K562 (cell line): ENCODE measurements around the gene NMRK2. TPM values are rescaled to one million over a fixed set of nuclear protein-coding genes. Genes with fewer than 3 reads are reported as not detected.

Experiments
- CHD1 ChIP-seq: fragments of 200-600 bp; sonication (generic); IDR thresholded peaks from one replicate; pipeline ENCODE4 v1.6.1; 2012; ENCODE audit warnings: mild to moderate bottlenecking, moderate library complexity, low read length, inconsistent platforms
- DACH1 ChIP-seq: fragments of 450-650 bp; IDR thresholded peaks from 2 replicates; pipeline ENCODE4 v1.6.1; 2018; ENCODE audit not compliant: partially characterized antibody
- DIDO1 ChIP-seq: fragments of 450-650 bp; IDR thresholded peaks from 2 replicates; pipeline ENCODE4 v1.6.1; 2016; ENCODE audit warnings: low read depth, missing biosample characterization, missing genetic modification characterization
- EGR1 ChIP-seq: fragments of 450-650 bp; conservative IDR thresholded peaks from 2 replicates; pipeline ENCODE4 v1.6.1; 2017; ENCODE audit warnings: mild to moderate bottlenecking
- ESRRA ChIP-seq: fragments of 450-650 bp; IDR thresholded peaks from 2 replicates; pipeline ENCODE4 v1.6.1; 2014; ENCODE audit warnings: low read depth, mild to moderate bottlenecking, moderate library complexity, borderline replicate concordance
- FIP1L1 ChIP-seq: fragments of 200-400 bp; formaldehyde crosslinking; IDR thresholded peaks from 2 replicates; pipeline ENCODE4 v1.6.1; 2018; ENCODE audit warnings: mild to moderate bottlenecking, low read depth, low read length; ENCODE audit not compliant: poor library complexity, severe bottlenecking
- FOS ChIP-seq: IDR thresholded peaks from 3 replicates; pipeline ENCODE4 v1.6.1; 2011; ENCODE audit not compliant: insufficient read length; ENCODE audit errors: extremely low read depth
- HIVEP1 ChIP-seq: fragments of 250-450 bp; sonication (Bioruptor Pico); IDR thresholded peaks from 2 replicates; pipeline ENCODE4 v1.4.0; 2020; ENCODE audit warnings: mild to moderate bottlenecking
- KDM5B ChIP-seq: fragments of 200-600 bp; sonication (generic); IDR thresholded peaks from 2 replicates; pipeline ENCODE4 v1.6.1; 2012; ENCODE audit warnings: low read depth, mild to moderate bottlenecking, moderate library complexity, low read length, control low read depth, inconsistent platforms; ENCODE audit not compliant: insufficient replicate concordance
- MECOM ChIP-seq: fragments of 250-450 bp; sonication (Bioruptor Pico); IDR thresholded peaks from 2 replicates; pipeline ENCODE4 v1.8.0; 2022; ENCODE audit warnings: inconsistent platforms
- MED1 ChIP-seq: sonication (generic); formaldehyde crosslinking; IDR thresholded peaks from 2 replicates; pipeline ENCODE4 v1.8.1; 2023; ENCODE audit warnings: missing genetic modification reagents, borderline replicate concordance
- RCOR1 ChIP-seq, 2 experiments: IDR thresholded peaks; 2 replicates each; pipeline ENCODE4 v1.6.1; 2012; ENCODE audit warnings: low read depth in 2 of 2, low read length in 2 of 2, borderline replicate concordance in 1 of 2, improper control_type of control experiment in 1 of 2
- RFX5 ChIP-seq: IDR thresholded peaks from 2 replicates; pipeline ENCODE4 v1.6.1; 2011; ENCODE audit warnings: low read depth, mild to moderate bottlenecking, improper control_type of control experiment, low read length
- SAP30 ChIP-seq: fragments of 200-600 bp; sonication (generic); IDR thresholded peaks from 2 replicates; pipeline ENCODE4 v1.6.1; 2012; ENCODE audit warnings: borderline replicate concordance, low read depth, mild to moderate bottlenecking, moderate library complexity, low read length, control low read depth, inconsistent platforms; ENCODE audit not compliant: insufficient read depth, poor library complexity, severe bottlenecking
- SIN3A ChIP-seq, 2 experiments: fragments of 150-350 bp in 1 of 2; IDR thresholded peaks; 2 replicates each; pipeline ENCODE4 v1.6.1; 2011 to 2016; ENCODE audit warnings: borderline replicate concordance in 2 of 2, low read depth in 2 of 2, low read length in 2 of 2, mild to moderate bottlenecking in 2 of 2, moderate library complexity in 2 of 2; ENCODE audit not compliant: control insufficient read depth in 1 of 2
- THRB ChIP-seq: fragments of 450-650 bp; formaldehyde crosslinking; conservative IDR thresholded peaks from 2 replicates; pipeline ENCODE4 v1.4.0; 2022; ENCODE audit warnings: mild to moderate bottlenecking, missing genetic modification characterization
- ZKSCAN1 ChIP-seq: fragments of 150-350 bp; IDR thresholded peaks from 2 replicates; pipeline ENCODE4 v1.6.1; 2016; ENCODE audit warnings: low read depth, low read length
- ZNF165 ChIP-seq: fragments of 250-450 bp; sonication (Bioruptor Pico); IDR thresholded peaks from 2 replicates; pipeline ENCODE4 v1.4.0; 2020; ENCODE audit warnings: borderline replicate concordance
- ZNF76 ChIP-seq: fragments of 250-450 bp; sonication (Bioruptor Pico); IDR thresholded peaks from 2 replicates; pipeline ENCODE4 v1.4.0; 2020; ENCODE audit warnings: mild to moderate bottlenecking, moderate library complexity, borderline replicate concordance
- polyA plus RNA-seq, 8 experiments: library from polyadenylated mRNA; depleted of rRNA in 4 of 8; stranded (reverse) in 5 of 8; unstranded in 3 of 8; fragments of >200 nt; fragmentation: Nextera tagmentation in 2 of 8; fragmentation: Illumina TruSeq in 1 of 8; extraction: Ambion mirVana in 2 of 8; extraction: Trizol in 1 of 8; gene quantifications; 2 replicates each; pipeline versions ENCODE4 v1.2.1 to v1.2.3, GENCODE V29; 2011 to 2014; ENCODE audit warnings: inconsistent platforms in 1 of 8, missing spikeins in 1 of 8
- total RNA-seq, 7 experiments: library from RNA; depleted of rRNA in 6 of 7; stranded (reverse); fragments of >200 nt in 6 of 7; fragmentation: Illumina TruSeq in 2 of 7; extraction: Trizol in 2 of 7; gene quantifications; 2 replicates each; pipeline versions ENCODE4 v1.2.1 to v1.2.3, GENCODE V29; 2011 to 2021; ENCODE audit warnings: low replicate concordance in 1 of 7
- TF ChIP-seq, protein P1 (sequence below): fragments of 250-450 bp; sonication (Bioruptor Pico); IDR thresholded peaks from 2 replicates; pipeline ENCODE4 v1.5.0; 2021
- TF ChIP-seq, protein P2 (sequence below): fragments of 450-650 bp; IDR thresholded peaks from 2 replicates; pipeline ENCODE4 v1.6.1; 2016; ENCODE audit warnings: borderline replicate concordance

The NMRK2 gene
- total and polyA plus RNA-seq, 9 of the 15 experiments (the other 6 are each of a cell fraction or from before 2014, with no cell fraction given), result not detected

- no peak for TF ChIP-seq ZNF165 (CRISPR knock-in tag)
- 0 out of 2 replicates have a peak, but pooled peaks have one; percentile 15 for TF ChIP-seq EGR1
- TF ChIP-seq SAP30, result peak; percentile 4
- no peak for TF ChIP-seq DACH1
- no peak for TF ChIP-seq MED1
- TF ChIP-seq, protein P1, sequence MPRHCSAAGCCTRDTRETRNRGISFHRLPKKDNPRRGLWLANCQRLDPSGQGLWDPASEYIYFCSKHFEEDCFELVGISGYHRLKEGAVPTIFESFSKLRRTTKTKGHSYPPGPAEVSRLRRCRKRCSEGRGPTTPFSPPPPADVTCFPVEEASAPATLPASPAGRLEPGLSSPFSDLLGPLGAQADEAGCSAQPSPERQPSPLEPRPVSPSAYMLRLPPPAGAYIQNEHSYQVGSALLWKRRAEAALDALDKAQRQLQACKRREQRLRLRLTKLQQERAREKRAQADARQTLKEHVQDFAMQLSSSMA, result no peak
- TF ChIP-seq MECOM (CRISPR knock-in tag), result no peak
- TF ChIP-seq FOS, result no peak
- TF ChIP-seq ZKSCAN1, result no peak
- TF ChIP-seq THRB (CRISPR knock-in tag), result no peak
- no peak for TF ChIP-seq KDM5B
- TF ChIP-seq, protein P2, sequence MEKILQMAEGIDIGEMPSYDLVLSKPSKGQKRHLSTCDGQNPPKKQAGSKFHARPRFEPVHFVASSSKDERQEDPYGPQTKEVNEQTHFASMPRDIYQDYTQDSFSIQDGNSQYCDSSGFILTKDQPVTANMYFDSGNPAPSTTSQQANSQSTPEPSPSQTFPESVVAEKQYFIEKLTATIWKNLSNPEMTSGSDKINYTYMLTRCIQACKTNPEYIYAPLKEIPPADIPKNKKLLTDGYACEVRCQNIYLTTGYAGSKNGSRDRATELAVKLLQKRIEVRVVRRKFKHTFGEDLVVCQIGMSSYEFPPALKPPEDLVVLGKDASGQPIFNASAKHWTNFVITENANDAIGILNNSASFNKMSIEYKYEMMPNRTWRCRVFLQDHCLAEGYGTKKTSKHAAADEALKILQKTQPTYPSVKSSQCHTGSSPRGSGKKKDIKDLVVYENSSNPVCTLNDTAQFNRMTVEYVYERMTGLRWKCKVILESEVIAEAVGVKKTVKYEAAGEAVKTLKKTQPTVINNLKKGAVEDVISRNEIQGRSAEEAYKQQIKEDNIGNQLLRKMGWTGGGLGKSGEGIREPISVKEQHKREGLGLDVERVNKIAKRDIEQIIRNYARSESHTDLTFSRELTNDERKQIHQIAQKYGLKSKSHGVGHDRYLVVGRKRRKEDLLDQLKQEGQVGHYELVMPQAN, result peak; percentile 57; the same call in 1 of the 2 replicates
- TF ChIP-seq CHD1, result peak; percentile 27
- TF ChIP-seq ESRRA, result no peak
- no peak for TF ChIP-seq RFX5
- TF ChIP-seq HIVEP1 (CRISPR knock-in tag), result no peak
- no peak for TF ChIP-seq RCOR1 (IDR thresholded peaks at IDR 0.05; ENCODE audit: borderline replicate concordance in 1 of 2, low read depth in 2 of 2, low read length in 2 of 2)
- no peak for TF ChIP-seq DIDO1 (tag)
- no peak for TF ChIP-seq ZNF76 (CRISPR knock-in tag)
- peak in 1 of 2 experiments; percentile 38; a peak in 1 of 4 replicates for TF ChIP-seq SIN3A (IDR thresholded peaks at IDR 0.05; ENCODE audit: borderline replicate concordance in 2 of 2, control insufficient read depth in 1 of 2, low read depth in 2 of 2, low read length in 2 of 2)
- no peak for TF ChIP-seq FIP1L1
Observed at GRCh38 chr19:3970313-3970807, 37.5 kb downstream of the NMRK2 start (continued).
